HCT116 (cell line): ENCODE data around the gene XKR7.

Experiments
- EGR1 ChIP-seq: IDR thresholded peaks from 2 replicates; pipeline ENCODE4 v1.6.1; 2012; ENCODE audit warnings: low read depth
- TF ChIP-seq, protein P1 (sequence below): IDR thresholded peaks from 2 replicates; pipeline ENCODE4 v1.6.1; 2012
- TF ChIP-seq, protein P2 (sequence below), 3 experiments: fragments of 200-600 bp in 1 of 3; sonication (generic) in 1 of 3; IDR thresholded peaks in 2 of 3; conservative IDR thresholded peaks in 1 of 3; 2 replicates each; pipeline ENCODE4 v1.5.1; 2012 to 2017; ENCODE audit warnings: low read depth in 2 of 3, low read length in 2 of 3, antibody characterized with exemption in 1 of 3, borderline replicate concordance in 1 of 3, control low read depth in 1 of 3, mild to moderate bottlenecking in 1 of 3, mixed read lengths in 1 of 3, mixed run types in 1 of 3, moderate library complexity in 1 of 3; ENCODE audit not compliant: insufficient read depth in 1 of 3

DNA sequence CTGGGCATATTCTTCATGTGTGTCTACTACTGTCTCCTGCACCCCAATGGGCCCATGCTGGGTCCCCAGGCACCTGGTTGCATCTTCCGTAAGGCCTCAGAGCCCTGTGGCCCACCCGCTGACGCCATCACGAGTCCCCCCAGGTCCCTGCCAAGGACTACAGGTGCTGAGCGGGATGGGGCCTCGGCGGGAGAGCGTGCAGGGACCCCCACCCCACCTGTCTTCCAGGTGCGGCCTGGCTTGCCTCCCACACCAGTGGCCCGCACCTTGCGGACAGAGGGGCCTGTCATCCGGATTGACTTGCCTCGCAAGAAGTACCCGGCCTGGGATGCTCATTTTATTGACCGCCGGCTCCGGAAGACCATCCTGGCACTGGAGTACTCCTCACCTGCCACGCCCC lies 29.0 kb downstream of the XKR7 start:
- TF ChIP-seq, protein P1, sequence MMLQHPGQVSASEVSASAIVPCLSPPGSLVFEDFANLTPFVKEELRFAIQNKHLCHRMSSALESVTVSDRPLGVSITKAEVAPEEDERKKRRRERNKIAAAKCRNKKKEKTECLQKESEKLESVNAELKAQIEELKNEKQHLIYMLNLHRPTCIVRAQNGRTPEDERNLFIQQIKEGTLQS = no peak
- TF ChIP-seq, protein P2, sequence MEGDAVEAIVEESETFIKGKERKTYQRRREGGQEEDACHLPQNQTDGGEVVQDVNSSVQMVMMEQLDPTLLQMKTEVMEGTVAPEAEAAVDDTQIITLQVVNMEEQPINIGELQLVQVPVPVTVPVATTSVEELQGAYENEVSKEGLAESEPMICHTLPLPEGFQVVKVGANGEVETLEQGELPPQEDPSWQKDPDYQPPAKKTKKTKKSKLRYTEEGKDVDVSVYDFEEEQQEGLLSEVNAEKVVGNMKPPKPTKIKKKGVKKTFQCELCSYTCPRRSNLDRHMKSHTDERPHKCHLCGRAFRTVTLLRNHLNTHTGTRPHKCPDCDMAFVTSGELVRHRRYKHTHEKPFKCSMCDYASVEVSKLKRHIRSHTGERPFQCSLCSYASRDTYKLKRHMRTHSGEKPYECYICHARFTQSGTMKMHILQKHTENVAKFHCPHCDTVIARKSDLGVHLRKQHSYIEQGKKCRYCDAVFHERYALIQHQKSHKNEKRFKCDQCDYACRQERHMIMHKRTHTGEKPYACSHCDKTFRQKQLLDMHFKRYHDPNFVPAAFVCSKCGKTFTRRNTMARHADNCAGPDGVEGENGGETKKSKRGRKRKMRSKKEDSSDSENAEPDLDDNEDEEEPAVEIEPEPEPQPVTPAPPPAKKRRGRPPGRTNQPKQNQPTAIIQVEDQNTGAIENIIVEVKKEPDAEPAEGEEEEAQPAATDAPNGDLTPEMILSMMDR (IDR thresholded peaks at IDR 0.05 in 2 of 3, conservative IDR thresholded peaks at IDR 0.05 in 1 of 3; ENCODE audit: borderline replicate concordance in 1 of 3, insufficient read depth in 1 of 3, low read depth in 2 of 3, low read length in 2 of 3) = no peak
- TF ChIP-seq EGR1 = no peak
